Neural cell (in vitro differentiated cells): ENCODE results near the gene SPOCK1.

Source experiments
- EP300 ChIP-seq: fragments of 450-650 bp; conservative IDR thresholded peaks from 2 replicates; pipeline ENCODE4 v1.6.1; 2014; ENCODE audit warnings: antibody characterized with exemption, mild to moderate bottlenecking, moderate library complexity; ENCODE audit not compliant: poor library complexity, severe bottlenecking
- EZH2 ChIP-seq: fragments of 200-600, 300-800 bp; shearing (Covaris generic), sonication (generic); IDR thresholded peaks from 2 replicates; pipeline ENCODE4 v1.6.1; 2014; ENCODE audit warnings: antibody characterized with exemption, low read length, borderline replicate concordance, mild to moderate bottlenecking; ENCODE audit not compliant: insufficient read depth, poor library complexity, severe bottlenecking
- SMC3 ChIP-seq: fragments of 450-650 bp; conservative IDR thresholded peaks from 2 replicates; pipeline ENCODE4 v1.6.1; 2014; ENCODE audit warnings: antibody characterized with exemption, mild to moderate bottlenecking, moderate library complexity; ENCODE audit not compliant: poor library complexity
- TF ChIP-seq, protein P1 (sequence below): IDR thresholded peaks from 2 replicates; pipeline ENCODE4 v1.6.1; 2012; ENCODE audit warnings: borderline replicate concordance

DNA sequence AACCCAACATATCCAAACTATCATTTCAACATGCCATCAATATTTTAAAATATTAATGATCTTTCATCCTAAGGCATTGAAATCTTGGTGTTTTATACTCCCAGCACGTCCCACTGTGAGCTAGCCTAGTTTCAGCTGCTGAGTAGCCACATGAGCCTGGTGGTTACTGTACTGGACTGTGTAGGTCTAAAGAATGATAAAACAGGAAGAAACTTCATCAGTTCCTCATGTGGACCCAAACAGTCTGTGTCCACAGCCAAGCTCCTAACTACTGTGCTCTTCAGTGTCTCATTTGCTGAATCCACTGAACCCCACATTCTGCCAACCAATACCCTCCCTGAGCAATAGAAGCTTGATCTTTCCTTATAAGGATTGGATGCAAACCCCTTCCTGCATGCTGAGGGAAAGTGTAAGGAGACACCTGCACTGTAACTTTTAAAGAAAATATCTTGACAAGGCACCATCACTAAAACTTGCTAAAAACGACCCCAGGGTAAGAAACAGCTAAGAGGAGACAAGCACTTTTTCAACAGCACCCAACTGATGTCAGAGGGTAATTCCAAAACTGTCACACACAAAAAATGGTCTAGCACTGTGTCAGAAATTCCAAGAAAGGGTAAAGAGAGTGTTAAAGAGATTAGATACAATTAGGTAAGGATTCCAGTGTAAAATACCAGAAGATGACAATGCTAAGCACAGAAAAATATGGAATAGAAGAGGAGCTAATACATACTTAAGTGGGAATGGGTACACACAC lies 126.9 kb downstream of the SPOCK1 start:
- TF ChIP-seq EP300 (no peak), EZH2 (no peak), SMC3 (no peak)
- TF ChIP-seq, protein P1, sequence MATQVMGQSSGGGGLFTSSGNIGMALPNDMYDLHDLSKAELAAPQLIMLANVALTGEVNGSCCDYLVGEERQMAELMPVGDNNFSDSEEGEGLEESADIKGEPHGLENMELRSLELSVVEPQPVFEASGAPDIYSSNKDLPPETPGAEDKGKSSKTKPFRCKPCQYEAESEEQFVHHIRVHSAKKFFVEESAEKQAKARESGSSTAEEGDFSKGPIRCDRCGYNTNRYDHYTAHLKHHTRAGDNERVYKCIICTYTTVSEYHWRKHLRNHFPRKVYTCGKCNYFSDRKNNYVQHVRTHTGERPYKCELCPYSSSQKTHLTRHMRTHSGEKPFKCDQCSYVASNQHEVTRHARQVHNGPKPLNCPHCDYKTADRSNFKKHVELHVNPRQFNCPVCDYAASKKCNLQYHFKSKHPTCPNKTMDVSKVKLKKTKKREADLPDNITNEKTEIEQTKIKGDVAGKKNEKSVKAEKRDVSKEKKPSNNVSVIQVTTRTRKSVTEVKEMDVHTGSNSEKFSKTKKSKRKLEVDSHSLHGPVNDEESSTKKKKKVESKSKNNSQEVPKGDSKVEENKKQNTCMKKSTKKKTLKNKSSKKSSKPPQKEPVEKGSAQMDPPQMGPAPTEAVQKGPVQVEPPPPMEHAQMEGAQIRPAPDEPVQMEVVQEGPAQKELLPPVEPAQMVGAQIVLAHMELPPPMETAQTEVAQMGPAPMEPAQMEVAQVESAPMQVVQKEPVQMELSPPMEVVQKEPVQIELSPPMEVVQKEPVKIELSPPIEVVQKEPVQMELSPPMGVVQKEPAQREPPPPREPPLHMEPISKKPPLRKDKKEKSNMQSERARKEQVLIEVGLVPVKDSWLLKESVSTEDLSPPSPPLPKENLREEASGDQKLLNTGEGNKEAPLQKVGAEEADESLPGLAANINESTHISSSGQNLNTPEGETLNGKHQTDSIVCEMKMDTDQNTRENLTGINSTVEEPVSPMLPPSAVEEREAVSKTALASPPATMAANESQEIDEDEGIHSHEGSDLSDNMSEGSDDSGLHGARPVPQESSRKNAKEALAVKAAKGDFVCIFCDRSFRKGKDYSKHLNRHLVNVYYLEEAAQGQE: no peak
